ENCODE results near the gene TIAM1.

GRCh38 chr21:31172328-31172727, 171.7 kb downstream of the TIAM1 start:
- no peak for TF ChIP-seq CTCF (IDR thresholded peaks at IDR 0.05 in 4 of 5, conservative IDR thresholded peaks at IDR 0.05 in 1 of 5)
- no peak for TF ChIP-seq POLR2A (IDR thresholded peaks at IDR 0.05)

Data from gastrocnemius medialis (tissue), 4 donors.